Measurements from ENCODE around the gene JMJD8. TPM values are rescaled to one million over a fixed set of nuclear protein-coding genes. Genes with fewer than 3 reads are reported as not detected.

Gene JMJD8
- total and polyA plus RNA-seq, 9 of the 15 experiments (the other 6 are each of a cell fraction or from before 2014, with no cell fraction given) = 1.2 to 50.6 (median 29.3) TPM

GRCh38 chr16:683396-684070 lies 601 bp downstream of the JMJD8 start (continued):
- no peak for TF ChIP-seq E2F4 (CRISPR knock-in tag; IDR thresholded peaks at IDR 0.05; ENCODE audit: low read depth)
- TF ChIP-seq TAF7 (tag; IDR thresholded peaks at IDR 0.05) = no peak
- no peak for TF ChIP-seq HDAC6 (IDR thresholded peaks at IDR 0.05; ENCODE audit: low read depth, low read length)
- TF ChIP-seq ZNF41 (CRISPR knock-in tag; conservative IDR thresholded peaks at IDR 0.05) = no peak
- no peak for TF ChIP-seq CREB5 (CRISPR knock-in tag; IDR thresholded peaks at IDR 0.05)
- peak; percentile 68; the same call in 1 of the 2 replicates for TF ChIP-seq FOXP1 (CRISPR knock-in tag; IDR thresholded peaks at IDR 0.05)
- no peak for TF ChIP-seq LEF1 (IDR thresholded peaks at IDR 0.05)
- TF ChIP-seq CEBPZ (IDR thresholded peaks at IDR 0.05; ENCODE audit: borderline replicate concordance, low read depth, low read length) = no peak
- TF ChIP-seq SRF (CRISPR knock-in tag; IDR thresholded peaks at IDR 0.05) = no peak; a peak in 1 of 4 replicates
- TF ChIP-seq ZHX1 (conservative IDR thresholded peaks at IDR 0.05; ENCODE audit: low read length) = no peak
- peak; percentile 20; the same call in 1 of the 2 replicates for TF ChIP-seq CBX1 (IDR thresholded peaks at IDR 0.05; ENCODE audit: low read depth)
- no peak for TF ChIP-seq ZNF655 (CRISPR knock-in tag; IDR thresholded peaks at IDR 0.05)
- no peak for TF ChIP-seq ILK (tag; IDR thresholded peaks at IDR 0.05; ENCODE audit: borderline replicate concordance, low read depth)
- no peak for TF ChIP-seq ZNF24 (IDR thresholded peaks at IDR 0.05)
- 0 out of 2 replicates have a peak, but pooled peaks have one; percentile 18 for TF ChIP-seq HOXB6 (CRISPR knock-in tag; IDR thresholded peaks at IDR 0.05; ENCODE audit: borderline replicate concordance)
- TF ChIP-seq ZBTB17 (CRISPR knock-in tag; IDR thresholded peaks at IDR 0.05) = peak; percentile 53; the same call in 1 of the 2 replicates
- TF ChIP-seq TAF1 (IDR thresholded peaks at IDR 0.05; ENCODE audit: control insufficient read depth, extremely low read depth, insufficient read depth, low read length, severe bottlenecking) = no peak

Data from K562 (cell line).